ENCODE results near the gene SLC35F3. TPM values are rescaled to one million over a fixed set of nuclear protein-coding genes. Genes with fewer than 3 reads are reported as not detected.

Gene SLC35F3
- total and polyA plus RNA-seq, 9 of the 15 experiments (the other 6 are each of a cell fraction or from before 2014, with no cell fraction given) = 0.04 to 0.07 (median 0.04) TPM; not detected in 6

DNA sequence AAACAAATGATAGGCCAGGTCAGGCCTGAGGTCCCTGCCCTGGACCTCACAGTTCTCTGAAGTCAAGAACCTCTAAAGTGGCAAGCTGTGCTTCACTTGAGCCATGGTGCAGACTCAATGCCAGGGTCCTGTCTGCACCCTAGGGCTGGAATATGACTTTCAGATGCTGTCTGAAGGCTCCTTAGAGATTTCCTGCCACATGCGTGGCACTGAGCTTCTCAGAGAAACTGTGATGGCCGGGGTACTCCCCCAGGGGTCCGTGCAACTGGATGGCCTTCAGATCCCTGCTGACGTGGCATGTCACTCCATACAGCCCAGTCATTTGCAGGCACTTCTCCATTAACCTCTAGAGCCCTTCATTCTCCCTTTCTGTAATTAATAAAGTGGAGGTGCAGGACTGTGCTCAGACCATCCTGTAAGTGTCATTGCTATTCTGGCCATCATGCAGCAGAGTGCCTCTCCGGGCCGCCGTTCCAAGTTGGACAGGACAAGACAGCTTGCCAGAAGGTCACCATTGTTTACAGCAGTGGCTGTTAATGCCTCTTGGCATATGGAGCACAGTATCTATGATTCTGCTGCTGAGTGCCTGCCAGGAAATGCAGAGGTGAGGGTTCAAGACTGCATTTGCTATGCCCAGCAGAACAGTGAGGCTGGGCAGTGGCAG, 263.7 kb downstream of the SLC35F3 start:
- no peaks in the 10 kb centered on the region for H3K36me3 ChIP-seq (ENCODE audit: control insufficient read depth, insufficient read depth, low read length)
- TF ChIP-seq ZNF263 (CRISPR knock-in tag; IDR thresholded peaks at IDR 0.05; ENCODE audit: borderline replicate concordance) (no peak), SIN3B (IDR thresholded peaks at IDR 0.05; ENCODE audit: low read depth) (no peak), E2F6 (IDR thresholded peaks at IDR 0.05; ENCODE audit: borderline replicate concordance in 1 of 2, extremely low read depth in 1 of 2, insufficient read depth in 1 of 2, insufficient read length in 1 of 2, low read depth in 1 of 2, low read length in 1 of 2, poor library complexity in 1 of 2, severe bottlenecking in 1 of 2) (no peak), SP2 (IDR thresholded peaks at IDR 0.05; ENCODE audit: extremely low read depth, low read depth, low read length, poor library complexity, severe bottlenecking) (no peak)
- H2AFZ ChIP-seq (ENCODE audit: low read depth, low read length) = no peak overlapping the region
- intact Hi-C loops (cut with micrococcal nuclease) = no loop called here
- H3K9me1 ChIP-seq (ENCODE audit: control insufficient read depth, insufficient read depth, low read length) = no peaks in the 10 kb centered on the region
- WGBS (ENCODE audit: insufficient coverage, low coverage, missing lambda C conversion rate) = under 1% methylated on average over 7 of the region's 7 CpGs
- CTCF ChIA-PET (ENCODE audit: low intra/inter-chr PET ratio) = no interaction called here
- H3K9me3 ChIP-seq (replicated peaks; ENCODE audit: control insufficient read depth, insufficient read depth, low read depth, low read length) = no peaks in the 10 kb centered on the region
- H3K4me3 ChIP-seq = no peak overlapping the region
- H3K79me2 ChIP-seq (ENCODE audit: control insufficient read depth, insufficient read depth, low read length) = no peaks in the 10 kb centered on the region
- ATAC-seq (no peak), DNase-seq (ENCODE audit: extremely low read depth in 1 of 4, low spot score in 3 of 4) (no peak), FAIRE-seq (no peak)
- H3K27ac ChIP-seq (ENCODE audit: extremely low read depth, low read depth, low read length) = no peak overlapping the region
- POLR2A ChIA-PET = interaction anchor here (0.8 kb wide), 1 partner anchor 954 kb away, joined by 3 read pairs; no protein-coding TSS in a partner anchor
- in situ Hi-C loops (cut with MboI) = no loop called here
- no peak overlapping the region for H3K4me2 ChIP-seq (ENCODE audit: insufficient read depth, low read length)
- H3K27me3 ChIP-seq (ENCODE audit: control insufficient read depth in 2 of 2, insufficient read depth in 2 of 2, low read length in 2 of 2) = peaks cover 0 to 36% of the 10 kb centered on the region in 2 experiments; a peak in 3 of 5 replicates
- no peak overlapping the region for H3K9ac ChIP-seq (ENCODE audit: insufficient read depth in 1 of 2, low read depth in 2 of 2, low read length in 2 of 2)
- no TSS peak for BruUV-seq (replicated peaks)
- no peaks in the 10 kb centered on the region for H4K20me1 ChIP-seq (replicated peaks; ENCODE audit: control insufficient read depth, insufficient read depth, low read length)
- no peaks in the 10 kb centered on the region for H3K4me1 ChIP-seq (replicated peaks in 1 of 2; ENCODE audit: control insufficient read depth in 2 of 2, insufficient read depth in 2 of 2, low read length in 2 of 2)

Measured in K562 (cell line).